Tibial nerve (tissue), 4 donors: ENCODE data around the gene CD93.

Experiments
- EP300 ChIP-seq, 2 donors: sonication (generic); formaldehyde crosslinking; IDR thresholded peaks; one replicate each; pipeline ENCODE4 v1.6.1; 2017; ENCODE audit warnings: antibody characterized with exemption in 2 of 2, mild to moderate bottlenecking in 1 of 2
- TF ChIP-seq, protein P1 (sequence below), 5 experiments: fragments of 200-600 bp in 3 of 5; fragments of 450-650 bp in 2 of 5; sonication (generic) in 3 of 5; IDR thresholded peaks; one replicate each; pipeline ENCODE4 v1.5.1; 2016 to 2019; ENCODE audit warnings: antibody characterized with exemption in 5 of 5, mild to moderate bottlenecking in 3 of 5, moderate library complexity in 2 of 5

DNA sequence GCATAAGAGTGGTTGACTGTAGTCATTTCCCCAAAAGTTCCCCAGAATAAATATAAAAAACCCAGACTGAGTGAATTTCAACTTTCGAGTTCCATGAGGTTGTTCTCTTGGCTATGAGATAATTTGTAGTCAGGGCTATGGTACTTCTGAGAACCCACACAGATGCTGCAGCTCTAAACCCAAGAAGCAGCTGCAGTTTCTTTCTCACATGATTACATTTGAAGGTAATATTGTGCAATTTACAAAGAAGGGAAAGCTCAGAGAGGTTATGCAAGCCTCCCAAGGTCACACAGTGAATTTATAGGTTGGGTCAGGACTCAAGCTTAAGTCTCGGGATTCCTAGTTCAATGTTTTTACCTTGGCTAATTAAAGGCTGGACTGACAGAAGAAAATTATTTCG lies 29.7 kb upstream of the CD93 start:
- TF ChIP-seq, protein P1, sequence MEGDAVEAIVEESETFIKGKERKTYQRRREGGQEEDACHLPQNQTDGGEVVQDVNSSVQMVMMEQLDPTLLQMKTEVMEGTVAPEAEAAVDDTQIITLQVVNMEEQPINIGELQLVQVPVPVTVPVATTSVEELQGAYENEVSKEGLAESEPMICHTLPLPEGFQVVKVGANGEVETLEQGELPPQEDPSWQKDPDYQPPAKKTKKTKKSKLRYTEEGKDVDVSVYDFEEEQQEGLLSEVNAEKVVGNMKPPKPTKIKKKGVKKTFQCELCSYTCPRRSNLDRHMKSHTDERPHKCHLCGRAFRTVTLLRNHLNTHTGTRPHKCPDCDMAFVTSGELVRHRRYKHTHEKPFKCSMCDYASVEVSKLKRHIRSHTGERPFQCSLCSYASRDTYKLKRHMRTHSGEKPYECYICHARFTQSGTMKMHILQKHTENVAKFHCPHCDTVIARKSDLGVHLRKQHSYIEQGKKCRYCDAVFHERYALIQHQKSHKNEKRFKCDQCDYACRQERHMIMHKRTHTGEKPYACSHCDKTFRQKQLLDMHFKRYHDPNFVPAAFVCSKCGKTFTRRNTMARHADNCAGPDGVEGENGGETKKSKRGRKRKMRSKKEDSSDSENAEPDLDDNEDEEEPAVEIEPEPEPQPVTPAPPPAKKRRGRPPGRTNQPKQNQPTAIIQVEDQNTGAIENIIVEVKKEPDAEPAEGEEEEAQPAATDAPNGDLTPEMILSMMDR (IDR thresholded peaks at IDR 0.05): no peak
- peak; percentile 37 to 73 for TF ChIP-seq EP300 (IDR thresholded peaks at IDR 0.05)
